Retinal pigment epithelial cell (primary cell): Measurements from ENCODE around the gene DIS3L2.

Experiments used
- DNase-seq: peaks from one replicate; pipeline ENCODE4 v3.0.0-alpha.2; 2010; ENCODE audit warnings: low read depth
- H3K4me3 ChIP-seq: 2 replicates; pipeline ENCODE4 v1.5.1; 2011; ENCODE audit warnings: mild to moderate bottlenecking, low read length, control low read depth, moderate library complexity
- TF ChIP-seq, protein P1 (sequence below): conservative IDR thresholded peaks from 2 replicates; pipeline ENCODE4 v1.5.1; 2011; ENCODE audit warnings: low read depth, low read length, control low read depth, inconsistent platforms

Gene DIS3L2

DNA sequence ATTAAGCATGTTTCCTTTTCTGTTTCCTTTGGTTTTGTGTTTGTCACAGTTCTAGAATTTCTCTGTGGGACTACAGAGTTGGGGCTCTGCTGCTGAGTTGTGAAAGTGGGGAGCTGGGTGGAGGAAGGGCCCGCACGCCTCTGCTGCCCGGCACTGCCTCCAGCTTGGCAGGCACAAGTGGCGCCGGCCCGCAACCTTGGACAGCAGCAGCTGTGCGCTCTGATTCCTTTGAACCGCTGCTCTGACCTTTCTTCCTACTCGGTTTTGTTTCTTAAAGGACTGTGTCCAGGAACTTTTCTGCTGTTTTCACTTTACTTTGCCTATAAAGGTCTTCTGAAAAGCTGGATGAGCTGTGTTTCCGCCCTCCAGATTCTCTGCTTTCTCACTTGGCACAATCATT is 279.4 kb downstream of the DIS3L2 start:
- DNase-seq, result no peak
- TF ChIP-seq, protein P1, sequence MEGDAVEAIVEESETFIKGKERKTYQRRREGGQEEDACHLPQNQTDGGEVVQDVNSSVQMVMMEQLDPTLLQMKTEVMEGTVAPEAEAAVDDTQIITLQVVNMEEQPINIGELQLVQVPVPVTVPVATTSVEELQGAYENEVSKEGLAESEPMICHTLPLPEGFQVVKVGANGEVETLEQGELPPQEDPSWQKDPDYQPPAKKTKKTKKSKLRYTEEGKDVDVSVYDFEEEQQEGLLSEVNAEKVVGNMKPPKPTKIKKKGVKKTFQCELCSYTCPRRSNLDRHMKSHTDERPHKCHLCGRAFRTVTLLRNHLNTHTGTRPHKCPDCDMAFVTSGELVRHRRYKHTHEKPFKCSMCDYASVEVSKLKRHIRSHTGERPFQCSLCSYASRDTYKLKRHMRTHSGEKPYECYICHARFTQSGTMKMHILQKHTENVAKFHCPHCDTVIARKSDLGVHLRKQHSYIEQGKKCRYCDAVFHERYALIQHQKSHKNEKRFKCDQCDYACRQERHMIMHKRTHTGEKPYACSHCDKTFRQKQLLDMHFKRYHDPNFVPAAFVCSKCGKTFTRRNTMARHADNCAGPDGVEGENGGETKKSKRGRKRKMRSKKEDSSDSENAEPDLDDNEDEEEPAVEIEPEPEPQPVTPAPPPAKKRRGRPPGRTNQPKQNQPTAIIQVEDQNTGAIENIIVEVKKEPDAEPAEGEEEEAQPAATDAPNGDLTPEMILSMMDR, result no peak

DNA sequence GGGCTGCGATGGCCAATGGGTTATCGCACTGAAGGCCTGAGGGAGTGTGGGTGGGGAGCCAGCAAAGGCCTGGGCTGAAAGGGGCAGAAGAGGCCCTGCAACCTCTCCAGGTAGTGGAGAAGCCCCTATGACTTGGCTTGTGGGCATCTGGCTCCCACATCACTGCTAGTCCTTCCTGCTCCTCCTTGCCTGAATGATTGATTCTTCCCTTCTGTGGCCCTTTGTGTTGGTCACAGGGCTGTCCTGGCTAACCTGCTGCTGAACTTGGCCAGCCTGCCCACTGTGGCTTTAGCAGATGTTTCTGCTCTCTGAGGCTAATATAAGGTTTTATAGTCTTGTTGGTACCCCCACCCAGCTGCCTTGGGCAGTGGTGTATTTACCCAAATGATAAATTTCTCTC is 280.8 kb downstream of the DIS3L2 start:
- no peak for DNase-seq
- TF ChIP-seq, protein P1, result no peak
- H3K4me3 ChIP-seq, result no peak overlapping the region

More for the DNA sequence above, 279.4 kb downstream of the DIS3L2 start:
- H3K4me3 ChIP-seq, result no peak overlapping the region

DNA sequence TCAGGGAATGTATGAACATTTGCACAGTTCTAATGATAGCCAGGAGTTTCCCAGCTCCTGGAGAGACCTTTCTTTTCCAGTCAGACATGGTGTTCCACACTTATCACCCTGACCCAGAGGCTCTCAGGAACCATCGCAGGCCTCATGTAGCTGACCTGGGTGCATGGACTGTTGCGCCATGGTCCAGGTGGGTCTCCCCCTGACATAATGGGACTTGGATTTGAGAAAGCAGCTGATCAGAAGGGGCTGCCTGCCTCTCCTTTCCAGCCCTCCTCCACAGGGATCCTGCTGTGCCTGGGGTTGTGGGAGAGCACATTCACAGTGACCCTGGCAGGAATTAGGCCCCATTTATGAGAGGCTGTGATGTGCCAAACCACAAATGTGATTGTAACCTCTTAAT is 283.6 kb downstream of the DIS3L2 start:
- TF ChIP-seq, protein P1, result no peak
- H3K4me3 ChIP-seq, result no peak overlapping the region
- no peak for DNase-seq

DNA sequence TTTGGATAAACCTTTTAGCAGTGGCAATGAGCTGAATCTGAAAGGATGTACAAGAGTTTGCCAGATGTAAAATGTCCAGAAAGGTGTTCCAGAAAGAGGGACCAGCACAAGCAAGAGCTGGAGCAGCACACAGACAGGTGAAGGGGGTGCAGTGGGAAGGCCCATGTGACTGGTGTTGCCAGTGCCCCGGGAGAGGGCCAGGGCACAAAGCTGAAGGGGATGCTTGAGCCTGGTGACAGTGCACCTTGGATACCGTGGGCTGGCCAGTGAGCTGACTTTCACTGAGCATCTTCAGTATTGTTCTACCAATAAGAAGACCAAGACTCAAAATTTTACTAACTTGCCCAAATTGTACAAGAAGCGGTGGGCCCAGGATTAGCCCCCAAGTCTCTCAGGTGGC is 284.7 kb downstream of the DIS3L2 start:
- TF ChIP-seq, protein P1, result no peak
- no peak overlapping the region for H3K4me3 ChIP-seq
- no peak for DNase-seq

DNA sequence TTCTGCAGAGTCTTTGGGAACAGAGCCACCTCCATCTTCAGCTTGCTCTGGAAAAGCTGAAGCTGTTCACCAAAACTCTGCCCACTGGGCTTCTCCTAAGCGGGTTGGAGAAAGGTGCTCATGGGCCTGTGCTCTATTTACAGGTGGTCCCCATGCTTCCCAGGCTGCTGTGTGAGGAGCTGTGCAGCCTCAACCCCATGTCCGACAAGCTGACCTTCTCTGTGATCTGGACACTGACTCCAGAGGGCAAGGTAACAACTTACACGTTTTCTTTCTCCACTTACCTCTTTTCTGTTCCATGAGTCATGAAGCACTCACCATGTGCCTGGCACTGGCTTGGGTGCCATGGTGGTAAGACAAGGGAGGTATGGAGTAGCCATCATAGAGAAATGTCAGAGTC is 287.6 kb downstream of the DIS3L2 start:
- no peak for DNase-seq
- TF ChIP-seq, protein P1, result no peak
- no peak overlapping the region for H3K4me3 ChIP-seq

DNA sequence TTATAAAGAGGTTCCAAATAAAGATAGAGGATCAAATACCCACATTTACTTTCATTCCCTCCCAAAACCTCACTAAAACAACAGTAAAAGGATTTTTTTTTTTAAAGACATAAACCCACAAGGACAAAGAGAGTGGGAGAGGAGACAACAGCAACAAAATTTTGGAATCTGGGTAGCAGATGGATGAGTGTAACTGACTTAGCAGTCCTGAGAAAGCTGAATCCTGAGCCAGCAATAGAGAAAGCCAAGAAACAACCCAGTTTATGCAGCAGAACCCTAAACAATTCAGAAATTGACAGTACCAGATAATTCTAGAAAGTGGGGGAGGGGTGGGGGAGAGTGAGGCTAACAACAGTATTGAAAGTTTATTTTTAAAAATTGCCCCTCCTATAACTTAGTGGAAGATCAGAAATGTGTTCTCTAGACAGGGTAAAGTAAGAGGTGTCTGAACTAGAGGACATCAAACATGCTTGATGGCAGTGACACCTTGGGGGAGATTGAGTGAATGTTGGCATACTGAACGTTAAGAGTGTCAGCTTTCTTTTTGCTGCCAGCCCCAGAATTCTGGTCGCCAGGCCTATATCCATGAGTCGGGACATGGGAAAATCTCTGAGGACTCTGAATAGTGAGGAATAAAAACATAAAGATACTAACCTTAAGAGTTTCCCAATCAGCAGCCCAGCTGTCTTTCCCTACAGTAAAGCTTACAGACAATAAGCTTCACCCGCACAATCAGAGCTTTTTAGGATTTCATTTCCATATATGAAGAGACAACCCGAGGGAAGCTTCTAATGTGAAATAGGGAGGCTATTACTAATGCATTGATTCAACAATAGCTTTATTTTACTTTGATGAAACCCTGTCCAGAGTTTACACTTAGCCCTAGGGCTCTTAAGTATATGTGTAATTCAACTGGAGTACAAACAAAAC is 289.0 kb downstream of the DIS3L2 start:
- no peak for DNase-seq
- TF ChIP-seq, protein P1, result no peak

DNA sequence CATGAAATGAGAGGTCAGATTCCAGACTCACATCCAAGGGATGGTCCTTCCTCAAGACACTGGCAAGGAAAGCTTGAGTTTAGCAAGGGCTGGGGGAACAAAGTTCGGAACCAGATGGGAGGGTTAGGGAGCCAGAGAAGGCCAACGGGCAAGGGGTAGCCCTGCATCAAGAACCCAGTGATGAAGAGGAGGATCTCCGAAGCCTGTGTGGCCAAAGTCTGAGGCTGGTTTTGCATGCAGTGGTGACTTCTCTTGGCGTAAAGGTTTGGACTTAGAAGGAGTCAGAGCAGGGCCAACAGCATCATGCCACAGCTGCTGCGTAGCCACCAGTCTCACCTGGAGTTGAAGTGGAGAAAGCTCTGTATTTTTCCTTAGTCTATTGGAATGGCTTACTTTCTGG is 293.5 kb downstream of the DIS3L2 start:
- TF ChIP-seq, protein P1, result no peak
- H3K4me3 ChIP-seq, result no peak overlapping the region
- no peak for DNase-seq

More for the DNA sequence above, 289.0 kb downstream of the DIS3L2 start:
- H3K4me3 ChIP-seq, result no peak overlapping the region
